Uterus (tissue), 4 donors: ENCODE results near the gene PTPRD. TPM values are rescaled to one million over a fixed set of nuclear protein-coding genes. Genes with fewer than 3 reads are reported as not detected.

Source experiments
- DNase-seq, 2 donors: peaks; one replicate each; pipeline ENCODE4 v3.0.0-alpha.2; 2019 to 2020
- H3K27ac ChIP-seq, 2 donors: fragments of 200-600 bp; sonication (generic); 1 replicate in 1 of 2; 2 replicates in 1 of 2; pipeline ENCODE4 v1.5.1; 2016 to 2018
- H3K27me3 ChIP-seq, 2 donors: fragments of 200-600 bp; sonication (generic); one replicate each; pipeline ENCODE4 v1.5.1; 2018 to 2019; ENCODE audit warnings: control low read depth in 1 of 2
- H3K36me3 ChIP-seq, 2 donors: fragments of 200-600 bp; sonication (generic); one replicate each; pipeline ENCODE4 v1.5.1; 2019; ENCODE audit warnings: control low read depth in 1 of 2
- H3K4me1 ChIP-seq, 2 donors: fragments of 200-600 bp; sonication (generic); one replicate each; pipeline ENCODE4 v1.5.1; 2018 to 2019; ENCODE audit warnings: control low read depth in 1 of 2
- H3K4me3 ChIP-seq, 2 donors: fragments of 200-600 bp; sonication (generic); 1 replicate in 1 of 2; 2 replicates in 1 of 2; pipeline ENCODE4 v1.5.1; 2018 to 2019; ENCODE audit warnings: mild to moderate bottlenecking in 1 of 2
- H3K9me3 ChIP-seq, 2 donors: fragments of 200-600 bp; sonication (generic); one replicate each; pipeline ENCODE4 v1.5.1; 2019; ENCODE audit warnings: control low read depth in 1 of 2
- POLR2A ChIP-seq, 2 donors: fragments of 450-650 bp; IDR thresholded peaks; one replicate each; pipeline ENCODE4 v1.6.1; 2016; ENCODE audit warnings: antibody characterized with exemption in 2 of 2, mild to moderate bottlenecking in 1 of 2, moderate library complexity in 1 of 2
- intact Hi-C: fragments of 100-400 bp; cut with DNase I; formaldehyde crosslinking; loops from one replicate; pipeline ENCODE4 v1.15.1; 2023; ENCODE audit warnings: low total_unique reads
- total RNA-seq, 4 donors: library from RNA; depleted of rRNA in 3 of 4; stranded (reverse); fragments of >200 nt in 3 of 4; gene quantifications; one replicate each; pipeline versions ENCODE4 v1.1.0 to v1.2.4, GENCODE V29; 2014 to 2023
- TF ChIP-seq, protein P1 (sequence below), 4 experiments: fragments of 200-600 bp in 2 of 4; fragments of 450-650 bp in 2 of 4; sonication (generic) in 2 of 4; IDR thresholded peaks; one replicate each; pipeline ENCODE4 v1.5.1; 2016 to 2019; ENCODE audit warnings: antibody characterized with exemption in 4 of 4, mild to moderate bottlenecking in 2 of 4, moderate library complexity in 1 of 4
- donor health status: DM: yes; HTN: yes; CAD: no.

The PTPRD gene
- total RNA-seq, 4 donors from 2014 or later, result 1.2 to 136 (median 26.4) TPM

DNA sequence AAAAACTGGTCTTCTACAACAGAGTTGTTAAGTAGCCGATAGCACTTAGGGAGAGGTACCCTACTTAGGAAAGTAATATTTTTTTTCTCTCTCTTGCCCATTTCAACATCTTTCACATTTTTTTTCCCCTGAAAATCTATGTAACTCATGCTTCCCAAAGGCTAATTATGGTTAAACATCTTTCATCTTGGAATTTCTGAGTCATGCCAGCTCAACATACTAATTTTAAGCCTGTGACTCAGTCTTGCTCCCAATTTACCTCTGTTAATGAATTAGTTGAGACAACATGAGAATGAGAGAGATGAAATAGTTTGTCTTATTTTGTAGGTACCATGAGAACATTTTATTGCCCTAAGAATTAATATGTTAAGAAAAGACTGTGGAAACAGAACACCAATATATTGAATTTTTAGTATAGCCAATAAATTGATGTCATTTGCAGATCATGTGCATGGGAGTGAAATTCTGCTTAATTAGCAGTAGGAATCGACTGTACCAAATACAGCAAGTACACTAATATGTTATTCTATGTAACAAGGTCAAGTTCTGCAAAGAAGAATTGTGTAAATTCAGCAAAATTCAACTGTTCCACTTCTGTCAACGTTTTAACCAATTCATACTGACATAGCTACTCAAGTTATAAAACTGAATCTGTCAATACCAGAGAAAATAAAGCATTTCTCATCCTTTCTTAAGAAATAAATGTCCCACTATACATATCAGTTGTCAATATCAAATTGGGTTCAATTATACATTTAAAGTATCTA is 550.0 kb downstream of the PTPRD start:
- Histone ChIP-seq H3K4me3 (no peak overlapping the region), H3K27ac (no peak overlapping the region), H3K36me3 (no peaks in the 10 kb centered on the region), H3K4me1 (no peaks in the 10 kb centered on the region), H3K27me3 (no peaks in the 10 kb centered on the region), H3K9me3 (no peaks in the 10 kb centered on the region)
- DNase-seq, result no peak
- TF ChIP-seq POLR2A (IDR thresholded peaks at IDR 0.05), result no peak
- TF ChIP-seq, protein P1, sequence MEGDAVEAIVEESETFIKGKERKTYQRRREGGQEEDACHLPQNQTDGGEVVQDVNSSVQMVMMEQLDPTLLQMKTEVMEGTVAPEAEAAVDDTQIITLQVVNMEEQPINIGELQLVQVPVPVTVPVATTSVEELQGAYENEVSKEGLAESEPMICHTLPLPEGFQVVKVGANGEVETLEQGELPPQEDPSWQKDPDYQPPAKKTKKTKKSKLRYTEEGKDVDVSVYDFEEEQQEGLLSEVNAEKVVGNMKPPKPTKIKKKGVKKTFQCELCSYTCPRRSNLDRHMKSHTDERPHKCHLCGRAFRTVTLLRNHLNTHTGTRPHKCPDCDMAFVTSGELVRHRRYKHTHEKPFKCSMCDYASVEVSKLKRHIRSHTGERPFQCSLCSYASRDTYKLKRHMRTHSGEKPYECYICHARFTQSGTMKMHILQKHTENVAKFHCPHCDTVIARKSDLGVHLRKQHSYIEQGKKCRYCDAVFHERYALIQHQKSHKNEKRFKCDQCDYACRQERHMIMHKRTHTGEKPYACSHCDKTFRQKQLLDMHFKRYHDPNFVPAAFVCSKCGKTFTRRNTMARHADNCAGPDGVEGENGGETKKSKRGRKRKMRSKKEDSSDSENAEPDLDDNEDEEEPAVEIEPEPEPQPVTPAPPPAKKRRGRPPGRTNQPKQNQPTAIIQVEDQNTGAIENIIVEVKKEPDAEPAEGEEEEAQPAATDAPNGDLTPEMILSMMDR (IDR thresholded peaks at IDR 0.05), result no peak
- intact Hi-C loops, result no loop called here

DNA sequence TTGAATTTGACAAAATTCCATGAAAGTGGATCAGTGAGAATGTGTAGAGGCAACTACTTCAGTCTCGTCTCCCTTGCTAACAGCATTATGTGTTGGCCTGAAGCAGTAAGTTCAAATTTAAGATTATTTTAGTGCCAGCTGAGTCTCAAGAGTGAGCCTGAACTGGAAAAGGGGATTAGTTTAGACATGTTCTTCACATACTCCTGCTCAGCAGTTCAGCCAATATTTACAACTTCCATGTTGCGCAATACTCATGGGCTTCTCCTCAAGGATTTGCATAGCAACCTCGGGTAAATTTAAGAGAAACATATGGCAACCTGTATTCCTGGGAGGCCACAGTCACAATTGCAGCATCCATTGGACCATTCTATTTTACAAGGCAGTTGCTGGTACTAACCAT is 553.8 kb downstream of the PTPRD start:
- Histone ChIP-seq H3K9me3 (no peaks in the 10 kb centered on the region), H3K4me3 (no peak overlapping the region), H3K4me1 (no peaks in the 10 kb centered on the region), H3K27me3 (no peaks in the 10 kb centered on the region), H3K27ac (no peak overlapping the region), H3K36me3 (peaks cover 0 to 3% of the 10 kb centered on the region in 2 donors)
- intact Hi-C loops, result no loop called here
- DNase-seq, result no peak
- no peak for TF ChIP-seq POLR2A (IDR thresholded peaks at IDR 0.05)
- TF ChIP-seq, protein P1 (IDR thresholded peaks at IDR 0.05), result no peak

DNA sequence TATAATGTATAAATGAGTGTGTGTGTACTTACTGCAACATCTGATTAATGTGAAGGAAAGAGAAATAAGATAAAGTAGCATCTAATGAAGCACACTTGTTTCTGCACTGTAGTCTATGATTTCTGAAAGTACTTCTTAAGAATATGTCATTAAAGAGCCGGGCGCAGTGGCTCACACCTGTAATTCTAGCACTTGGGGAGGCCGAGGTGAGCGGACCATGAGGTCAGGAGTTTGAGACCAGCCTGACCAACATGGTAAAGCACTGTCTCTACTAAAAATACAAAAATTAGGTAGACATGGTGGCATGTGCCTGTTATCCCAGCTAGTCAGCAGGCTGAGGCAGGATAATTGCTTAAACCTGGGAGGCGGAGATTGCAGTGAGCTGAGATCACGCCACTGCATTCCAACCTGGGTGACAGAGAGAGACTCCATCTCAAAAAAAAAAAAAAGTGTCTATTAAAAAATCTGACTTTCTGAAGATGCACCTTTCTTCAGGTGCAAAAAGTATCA is 556.9 kb downstream of the PTPRD start:
- Histone ChIP-seq H3K36me3 (peaks cover 0 to 3% of the 10 kb centered on the region in 2 donors), H3K27ac (no peak overlapping the region), H3K4me1 (no peaks in the 10 kb centered on the region), H3K9me3 (no peaks in the 10 kb centered on the region), H3K4me3 (no peak overlapping the region), H3K27me3 (no peaks in the 10 kb centered on the region)
- intact Hi-C loops, result no loop called here
- DNase-seq, result no peak
- TF ChIP-seq, protein P1 (IDR thresholded peaks at IDR 0.05), result no peak
- TF ChIP-seq POLR2A (IDR thresholded peaks at IDR 0.05), result no peak

DNA sequence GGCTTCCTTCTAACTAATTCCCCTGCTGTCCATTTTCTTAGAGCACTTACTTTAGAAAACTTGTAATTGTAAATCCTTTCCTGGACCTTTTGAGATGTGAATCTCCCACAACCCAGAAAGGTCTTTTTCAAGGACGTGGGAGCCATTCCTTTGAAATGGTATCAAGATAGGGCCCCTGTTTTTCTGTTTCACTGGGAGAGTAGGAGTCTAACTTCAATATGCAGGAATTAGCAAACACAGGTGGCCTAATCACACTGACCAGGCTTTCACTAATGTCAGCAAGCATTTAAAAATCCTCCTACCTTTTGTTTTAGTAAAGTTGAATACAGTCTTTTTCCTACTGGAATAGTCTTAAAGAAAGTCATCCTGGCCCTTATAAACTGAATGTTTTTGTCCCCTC is 558.3 kb downstream of the PTPRD start:
- Histone ChIP-seq H3K4me3 (no peak overlapping the region), H3K36me3 (peaks cover 0 to 3% of the 10 kb centered on the region in 2 donors), H3K27me3 (no peaks in the 10 kb centered on the region), H3K9me3 (no peaks in the 10 kb centered on the region), H3K4me1 (no peaks in the 10 kb centered on the region), H3K27ac (no peak overlapping the region)
- intact Hi-C loops, result no loop called here
- DNase-seq, result no peak
- TF ChIP-seq, protein P1 (IDR thresholded peaks at IDR 0.05), result no peak
- no peak for TF ChIP-seq POLR2A (IDR thresholded peaks at IDR 0.05)

DNA sequence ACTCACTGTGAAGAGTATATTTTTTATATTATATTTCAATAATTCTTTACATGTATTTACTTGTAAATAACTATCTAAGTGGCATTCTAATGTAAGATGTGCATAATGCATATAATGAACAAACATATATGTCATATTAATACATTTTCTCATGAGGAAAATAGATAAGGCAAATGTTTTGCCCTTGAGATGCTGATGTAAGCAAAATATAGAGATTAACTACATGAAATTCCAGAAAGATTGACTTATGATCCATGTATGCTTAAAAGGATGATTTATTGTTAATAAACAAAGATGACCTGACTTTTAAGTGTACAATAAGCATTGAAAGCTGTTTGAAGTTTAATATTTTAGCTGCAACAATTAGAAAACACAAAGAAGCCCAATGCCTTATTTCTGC is 559.9 kb downstream of the PTPRD start:
- intact Hi-C loops, result no loop called here
- Histone ChIP-seq H3K36me3 (peaks cover 0 to 3% of the 10 kb centered on the region in 2 donors), H3K9me3 (no peaks in the 10 kb centered on the region), H3K27ac (no peak overlapping the region), H3K27me3 (no peaks in the 10 kb centered on the region), H3K4me3 (no peak overlapping the region), H3K4me1 (no peaks in the 10 kb centered on the region)
- no peak for DNase-seq
- TF ChIP-seq, protein P1 (IDR thresholded peaks at IDR 0.05), result no peak
- TF ChIP-seq POLR2A (IDR thresholded peaks at IDR 0.05), result no peak
